ENCODE measurements around the gene KCNK7. TPM values are rescaled to one million over a fixed set of nuclear protein-coding genes. Genes with fewer than 3 reads are reported as not detected.

The KCNK7 gene
- total RNA-seq, 1 experiment from 2014 or later: 0.61 TPM

DNA sequence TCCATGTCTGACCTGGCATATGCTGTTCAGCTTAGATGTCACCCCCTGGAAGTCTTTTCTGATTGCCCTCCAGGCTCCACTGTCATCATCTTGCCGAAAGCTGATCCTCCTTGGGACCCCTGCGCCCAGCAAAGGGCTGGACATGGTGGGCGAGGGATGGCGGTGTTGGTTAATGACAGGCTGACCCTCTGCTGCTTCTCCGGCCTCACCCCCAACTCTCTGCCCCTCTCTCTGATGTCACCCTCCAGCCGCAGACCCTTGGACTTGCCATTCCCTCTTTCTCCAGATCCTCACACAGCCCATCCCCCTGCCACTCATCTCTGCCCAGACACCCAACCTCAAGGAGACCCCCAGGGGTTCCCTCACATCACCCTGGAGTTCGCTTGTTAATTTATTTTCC lies 17.5 kb downstream of the KCNK7 start:
- Histone ChIP-seq H3K4me1 (ENCODE audit: control insufficient read depth in 1 of 2, insufficient read depth in 2 of 2, low read length in 2 of 2) (peaks cover 35 to 44% of the 10 kb centered on the region in 2 experiments), H3K9me3 (ENCODE audit: control insufficient read depth in 1 of 2, insufficient read depth in 1 of 2, low read depth in 1 of 2, low read length in 2 of 2) (no peaks in the 10 kb centered on the region), H2AFZ (ENCODE audit: low read depth, low read length, poor library complexity, severe bottlenecking) (no peak overlapping the region), H3K27ac (ENCODE audit: low read depth, low read length) (peak overlapping the region; percentile 97), H3K4me3 (replicated peaks in 1 of 2; ENCODE audit: low read depth in 1 of 2, low read length in 2 of 2) (no peak overlapping the region), H3K9ac (ENCODE audit: low read length) (peak overlapping the region; percentile 86; the same call in 1 of the 2 replicates), H3K36me3 (ENCODE audit: control insufficient read depth in 1 of 2, insufficient read depth in 2 of 2, low read length in 2 of 2) (peaks cover 2 to 4% of the 10 kb centered on the region in 2 experiments; a peak in 2 of 4 replicates), H3K4me2 (ENCODE audit: low read length) (peak overlapping the region; percentile 78; the same call in 1 of the 2 replicates), H3K79me2 (ENCODE audit: insufficient read depth, low read length) (peaks cover 23% of the 10 kb centered on the region; the same call in 1 of the 2 replicates), H3K27me3 (ENCODE audit: insufficient read depth, low read length) (no peaks in the 10 kb centered on the region), H4K20me1 (ENCODE audit: insufficient read depth) (no peaks in the 10 kb centered on the region), H3K9me2 (ENCODE audit: insufficient read depth) (no peaks in the 10 kb centered on the region)
- ATAC-seq: no peak
- DNase-seq (ENCODE audit: low read depth, low spot score): no peak
- intact Hi-C loops (cut with micrococcal nuclease): no loop called here
- BruUV-seq (replicated peaks): no TSS peak
- POLR2A ChIA-PET: interaction anchor here (1.6 kb wide), 1 partner anchor 37 kb away, joined by 5 read pairs; the partner anchor contains the start of gene PCNX3
- CTCF ChIA-PET: interaction anchor here (1.3 kb wide), 1 partner anchor 8 kb away, joined by 3 read pairs; no protein-coding TSS in a partner anchor
- TF ChIP-seq ELF1 (IDR thresholded peaks at IDR 0.05; ENCODE audit: borderline replicate concordance, low read depth): no peak
- RAD21 ChIA-PET (ENCODE audit: low non-redundant PET in 1 of 2, low total read pairs in 2 of 2, uncharacterized antibody in 2 of 2, unreplicated experiment in 2 of 2): no interaction called here

DNA sequence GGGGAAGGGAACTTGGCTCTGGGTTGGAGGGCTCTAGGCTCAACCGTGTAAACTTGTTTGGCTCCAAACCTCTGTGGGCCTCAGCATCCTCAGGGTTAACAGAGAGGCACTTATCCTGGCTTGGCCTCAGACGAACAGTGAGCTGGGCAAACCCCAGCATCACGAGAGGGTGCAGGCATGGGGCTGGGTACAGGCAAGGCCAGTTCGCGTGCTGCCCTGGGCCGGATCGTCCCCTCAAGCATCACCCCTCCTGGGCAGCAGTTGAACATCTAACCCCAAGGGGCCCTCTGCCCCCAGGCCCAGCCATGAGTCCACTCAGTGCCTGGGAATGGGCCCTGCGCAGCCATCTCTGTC lies 17.9 kb downstream of the KCNK7 start:
- peaks cover 36 to 48% of the 10 kb centered on the region in 2 experiments for H3K4me1 ChIP-seq (ENCODE audit: control insufficient read depth in 1 of 2, insufficient read depth in 2 of 2, low read length in 2 of 2)
- intact Hi-C loops (cut with micrococcal nuclease): loop anchor here (2.0 kb wide), 1 partner anchor 37 kb away; the partner anchor contains the start of genes MAP3K11 and PCNX3
- H3K9me3 ChIP-seq (ENCODE audit: control insufficient read depth in 1 of 2, insufficient read depth in 1 of 2, low read depth in 1 of 2, low read length in 2 of 2): no peaks in the 10 kb centered on the region
- H3K9ac ChIP-seq (ENCODE audit: low read length): peak overlapping the region; percentile 86
- no peak for ATAC-seq
- H3K79me2 ChIP-seq (ENCODE audit: insufficient read depth, low read length): peaks cover 27% of the 10 kb centered on the region; the same call in 1 of the 2 replicates
- ChIA-PET CTCF (interaction anchor here (1.3 to 2.0 kb wide), 3 partner anchors 9 to 38 kb away, joined by 3 to 7 read pairs (median 5); no protein-coding TSS in a partner anchor), RAD21 (ENCODE audit: low non-redundant PET in 1 of 2, low total read pairs in 2 of 2, uncharacterized antibody in 2 of 2, unreplicated experiment in 2 of 2) (interaction anchor here in 1 of 2 experiments (0.8 kb wide), 2 partner anchors 10 to 37 kb away, joined by 4 to 5 read pairs; no protein-coding TSS in a partner anchor), POLR2A (interaction anchor here (0.6 to 1.6 kb wide), 2 partner anchors 37 to 75 kb away, joined by 3 to 5 read pairs; partner anchors contain the start of gene PCNX3)
- BruUV-seq (replicated peaks): no TSS peak
- peak overlapping the region in 1 of 2 experiments; percentile 78; a peak in 3 of 4 replicates for H3K4me3 ChIP-seq (replicated peaks in 1 of 2; ENCODE audit: low read depth in 1 of 2, low read length in 2 of 2)
- peak overlapping the region; percentile 97 for H3K27ac ChIP-seq (ENCODE audit: low read depth, low read length)
- no peak for DNase-seq (ENCODE audit: low read depth, low spot score)
- no peak overlapping the region for H2AFZ ChIP-seq (ENCODE audit: low read depth, low read length, poor library complexity, severe bottlenecking)
- H4K20me1 ChIP-seq (ENCODE audit: insufficient read depth): no peaks in the 10 kb centered on the region
- peak overlapping the region; percentile 78 for H3K4me2 ChIP-seq (ENCODE audit: low read length)
- no peak for TF ChIP-seq ZBTB33 (IDR thresholded peaks at IDR 0.05; ENCODE audit: extremely low read depth, insufficient replicate concordance, low read length)
- TF ChIP-seq POLR2AphosphoS5 (IDR thresholded peaks at IDR 0.05; ENCODE audit: low read depth, low read length): no peak
- no peak for TF ChIP-seq EZH2 (IDR thresholded peaks at IDR 0.05)
- TF ChIP-seq POLR2A (IDR thresholded peaks at IDR 0.05; ENCODE audit: borderline replicate concordance, extremely low read depth, insufficient read depth, insufficient read length): no peak
- TF ChIP-seq EGR1 (IDR thresholded peaks at IDR 0.05; ENCODE audit: low read depth): no peak
- no peak for TF ChIP-seq RAD21 (IDR thresholded peaks at IDR 0.05; ENCODE audit: low read depth)
- TF ChIP-seq CBX3 (IDR thresholded peaks at IDR 0.05; ENCODE audit: low read depth): no peak
- TF ChIP-seq CTCF (IDR thresholded peaks at IDR 0.05 in 2 of 3, conservative IDR thresholded peaks at IDR 0.05 in 1 of 3; ENCODE audit: borderline replicate concordance in 1 of 3, insufficient read depth in 1 of 3, low read depth in 2 of 3, low read length in 2 of 3): no peak
- TF ChIP-seq TCF7L2 (IDR thresholded peaks at IDR 0.05; ENCODE audit: borderline replicate concordance, extremely low read depth, insufficient read depth, insufficient read length): no peak
- H3K36me3 ChIP-seq (ENCODE audit: control insufficient read depth in 1 of 2, insufficient read depth in 2 of 2, low read length in 2 of 2): peaks cover 2 to 4% of the 10 kb centered on the region in 2 experiments; a peak in 2 of 4 replicates
- H3K27me3 ChIP-seq (ENCODE audit: insufficient read depth, low read length): no peaks in the 10 kb centered on the region
- H3K9me2 ChIP-seq (ENCODE audit: insufficient read depth): no peaks in the 10 kb centered on the region
